Fibroblast of lung (primary cell): ENCODE data around the gene CCDC3. TPM values are rescaled to one million over a fixed set of nuclear protein-coding genes. Genes with fewer than 3 reads are reported as not detected.

Experiments used
- DNase-seq, 2 donors: peaks; one replicate each; pipeline versions ENCODE4 v3.0.0 to v3.0.0-alpha.2; 2010; ENCODE audit warnings: low read depth in 2 of 2
- H2AFZ ChIP-seq: 2 replicates; pipeline ENCODE4 v1.5.1; 2012; ENCODE audit warnings: low read length, control low read depth, inconsistent platforms
- H3K27ac ChIP-seq: 2 replicates; pipeline ENCODE4 v1.5.1; 2011; ENCODE audit warnings: low read length, control low read depth; ENCODE audit not compliant: insufficient read depth
- H3K27me3 ChIP-seq: 2 replicates; pipeline ENCODE4 v1.5.1; 2011; ENCODE audit warnings: mild to moderate bottlenecking, low read length; ENCODE audit not compliant: control insufficient read depth, insufficient read depth
- H3K36me3 ChIP-seq: 2 replicates; pipeline ENCODE4 v1.5.1; 2011; ENCODE audit warnings: low read length; ENCODE audit not compliant: control insufficient read depth, insufficient read depth
- H3K4me1 ChIP-seq: 2 replicates; pipeline ENCODE4 v1.5.1; 2011; ENCODE audit warnings: low read length; ENCODE audit not compliant: control insufficient read depth, insufficient read depth; ENCODE audit errors: extremely low read depth
- H3K4me2 ChIP-seq: 2 replicates; pipeline ENCODE4 v1.5.1; 2011; ENCODE audit warnings: low read length, control low read depth; ENCODE audit not compliant: insufficient read depth; ENCODE audit errors: extremely low read depth
- H3K4me3 ChIP-seq, 4 experiments: fragments of 200-600 bp in 1 of 4; sonication (generic) in 1 of 4; replicated peaks in 1 of 4; 2 replicates each; pipeline ENCODE4 v1.5.1; 2011 to 2016; ENCODE audit warnings: low read length in 4 of 4, low read depth in 3 of 4, mild to moderate bottlenecking in 3 of 4, control low read depth in 2 of 4, inconsistent platforms in 1 of 4, mixed read lengths in 1 of 4; ENCODE audit not compliant: insufficient read depth in 1 of 4; ENCODE audit errors: control extremely low read depth in 1 of 4
- H3K79me2 ChIP-seq: 2 replicates; pipeline ENCODE4 v1.5.1; 2012; ENCODE audit warnings: mild to moderate bottlenecking, low read length, inconsistent platforms; ENCODE audit not compliant: control insufficient read depth, insufficient read depth
- H3K9ac ChIP-seq: 2 replicates; pipeline ENCODE4 v1.5.1; 2011; ENCODE audit warnings: mild to moderate bottlenecking, low read length, control low read depth; ENCODE audit not compliant: insufficient read depth
- H3K9me3 ChIP-seq: 2 replicates; pipeline ENCODE4 v1.5.1; 2012; ENCODE audit warnings: low read depth, low read length; ENCODE audit not compliant: control insufficient read depth, insufficient read depth
- H4K20me1 ChIP-seq: 2 replicates; pipeline ENCODE4 v1.5.1; 2011; ENCODE audit warnings: low read length; ENCODE audit not compliant: control insufficient read depth, insufficient read depth; ENCODE audit errors: extremely low read depth
- EZH2 ChIP-seq: IDR thresholded peaks from 2 replicates; pipeline ENCODE4 v1.5.1; 2012; ENCODE audit warnings: low read length, control low read depth, mild to moderate bottlenecking; ENCODE audit errors: missing control alignments
- polyA plus RNA-seq, 2 donors: library from polyadenylated mRNA; depleted of rRNA in 1 of 2; stranded (reverse) in 1 of 2; unstranded in 1 of 2; fragments of >200 nt; gene quantifications; 2 replicates each; pipeline ENCODE4 v1.2.1, GENCODE V29; 2011 to 2012; ENCODE audit warnings: missing spikeins in 1 of 2
- total RNA-seq: library from RNA; depleted of rRNA; stranded (reverse); fragments of >200 nt; gene quantifications from 2 replicates; pipeline ENCODE4 v1.2.1, GENCODE V29; 2014
- TF ChIP-seq, protein P1 (sequence below), 2 donors: IDR thresholded peaks in 1 of 2; conservative IDR thresholded peaks in 1 of 2; 1 replicate in 1 of 2; 2 replicates in 1 of 2; pipeline ENCODE4 v1.5.1; 2011 to 2012; ENCODE audit warnings: low read length in 2 of 2, control low read depth in 1 of 2, inconsistent platforms in 1 of 2, low read depth in 1 of 2, mild to moderate bottlenecking in 1 of 2

Gene CCDC3
- total and polyA plus RNA-seq, 2 donors (not counting 1 experiment from before 2014, with no cell fraction given), result 0.33 to 0.65 TPM

DNA sequence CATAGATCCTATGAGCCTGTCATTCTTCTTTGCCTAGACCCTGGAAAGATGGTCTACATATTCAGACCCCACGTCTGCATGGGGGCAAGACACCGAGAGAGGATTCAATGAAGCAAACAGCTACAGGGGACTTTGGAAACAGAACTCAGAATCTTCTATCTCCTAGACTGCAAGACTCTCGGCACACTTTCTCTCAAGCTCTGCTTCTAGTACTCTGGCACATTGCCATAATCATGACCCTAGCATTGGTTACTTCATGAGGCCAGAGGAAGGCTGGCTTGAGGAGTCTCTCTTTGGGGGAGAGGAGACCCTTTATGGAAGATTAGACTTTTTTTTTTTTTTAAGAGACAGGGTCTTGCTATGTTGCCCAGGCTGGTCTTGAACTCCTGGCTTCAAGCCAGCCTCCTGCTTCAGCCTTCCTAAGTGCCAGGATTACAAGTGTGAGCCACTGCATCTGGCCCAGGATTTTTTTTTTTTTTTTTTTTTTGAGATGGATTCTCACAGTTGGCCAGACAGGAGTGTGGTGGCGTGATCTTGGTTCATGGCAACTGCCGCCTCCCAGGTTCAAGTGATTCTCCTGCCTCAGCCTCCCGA is 20.7 kb downstream of the CCDC3 start:
- TF ChIP-seq EZH2, result no peak
- TF ChIP-seq, protein P1, sequence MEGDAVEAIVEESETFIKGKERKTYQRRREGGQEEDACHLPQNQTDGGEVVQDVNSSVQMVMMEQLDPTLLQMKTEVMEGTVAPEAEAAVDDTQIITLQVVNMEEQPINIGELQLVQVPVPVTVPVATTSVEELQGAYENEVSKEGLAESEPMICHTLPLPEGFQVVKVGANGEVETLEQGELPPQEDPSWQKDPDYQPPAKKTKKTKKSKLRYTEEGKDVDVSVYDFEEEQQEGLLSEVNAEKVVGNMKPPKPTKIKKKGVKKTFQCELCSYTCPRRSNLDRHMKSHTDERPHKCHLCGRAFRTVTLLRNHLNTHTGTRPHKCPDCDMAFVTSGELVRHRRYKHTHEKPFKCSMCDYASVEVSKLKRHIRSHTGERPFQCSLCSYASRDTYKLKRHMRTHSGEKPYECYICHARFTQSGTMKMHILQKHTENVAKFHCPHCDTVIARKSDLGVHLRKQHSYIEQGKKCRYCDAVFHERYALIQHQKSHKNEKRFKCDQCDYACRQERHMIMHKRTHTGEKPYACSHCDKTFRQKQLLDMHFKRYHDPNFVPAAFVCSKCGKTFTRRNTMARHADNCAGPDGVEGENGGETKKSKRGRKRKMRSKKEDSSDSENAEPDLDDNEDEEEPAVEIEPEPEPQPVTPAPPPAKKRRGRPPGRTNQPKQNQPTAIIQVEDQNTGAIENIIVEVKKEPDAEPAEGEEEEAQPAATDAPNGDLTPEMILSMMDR (conservative IDR thresholded peaks at IDR 0.05 in 1 of 2, IDR thresholded peaks at IDR 0.05 in 1 of 2; ENCODE audit: low read depth in 1 of 2, low read length in 2 of 2), result no peak
- no peaks in the 10 kb centered on the region for H3K79me2 ChIP-seq
- no peak overlapping the region for H3K27ac ChIP-seq
- no peaks in the 10 kb centered on the region for H4K20me1 ChIP-seq
- H2AFZ ChIP-seq, result no peak overlapping the region
- H3K27me3 ChIP-seq, result no peaks in the 10 kb centered on the region
- no peak overlapping the region for H3K4me3 ChIP-seq
- no peaks in the 10 kb centered on the region for H3K4me1 ChIP-seq
- no peaks in the 10 kb centered on the region for H3K9me3 ChIP-seq
- no peaks in the 10 kb centered on the region for H3K36me3 ChIP-seq
- no peak for DNase-seq
- no peak overlapping the region for H3K4me2 ChIP-seq
- H3K9ac ChIP-seq, result no peak overlapping the region

DNA sequence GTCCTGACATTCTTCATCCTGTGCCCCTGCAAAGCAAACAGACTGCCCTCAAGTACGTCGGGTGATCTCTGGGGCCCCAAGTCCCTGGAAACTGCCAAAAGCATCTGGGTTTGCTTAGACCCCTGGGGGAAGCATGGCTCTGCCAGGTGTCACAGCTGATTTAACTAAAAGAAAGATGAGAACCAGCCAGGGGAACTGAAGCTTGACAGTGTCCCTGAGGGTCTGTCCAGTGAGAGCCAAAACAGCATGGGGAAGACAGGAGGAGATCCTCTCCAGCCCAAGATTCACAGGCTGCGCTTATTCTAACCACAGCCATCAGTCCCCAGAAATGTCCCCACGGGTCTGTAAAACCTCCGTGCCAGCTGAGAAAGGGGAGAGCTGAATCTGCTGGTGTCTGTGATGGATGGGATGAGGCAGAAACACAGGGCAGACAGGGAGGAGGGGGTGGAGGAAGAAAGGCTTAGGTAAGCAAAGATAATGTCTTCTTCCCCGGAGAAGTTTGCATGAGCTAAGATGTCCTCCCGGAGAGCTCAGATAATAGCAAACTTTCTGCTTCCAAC is 21.3 kb downstream of the CCDC3 start:
- H3K4me2 ChIP-seq, result no peak overlapping the region
- H3K4me1 ChIP-seq, result no peaks in the 10 kb centered on the region
- no peak for DNase-seq
- H3K27ac ChIP-seq, result no peak overlapping the region
- H3K27me3 ChIP-seq, result no peaks in the 10 kb centered on the region
- no peak for TF ChIP-seq EZH2
- TF ChIP-seq, protein P1 (conservative IDR thresholded peaks at IDR 0.05 in 1 of 2, IDR thresholded peaks at IDR 0.05 in 1 of 2; ENCODE audit: low read depth in 1 of 2, low read length in 2 of 2), result no peak
- H4K20me1 ChIP-seq, result no peaks in the 10 kb centered on the region
- no peaks in the 10 kb centered on the region for H3K79me2 ChIP-seq
- H3K36me3 ChIP-seq, result no peaks in the 10 kb centered on the region
- no peak overlapping the region for H3K4me3 ChIP-seq
- no peak overlapping the region for H2AFZ ChIP-seq
- H3K9ac ChIP-seq, result no peak overlapping the region
- H3K9me3 ChIP-seq, result no peaks in the 10 kb centered on the region

- Histone ChIP-seq H4K20me1 (no peaks in the 10 kb centered on the region), H3K27me3 (no peaks in the 10 kb centered on the region), H3K4me3 (no peak overlapping the region), H3K9me3 (no peaks in the 10 kb centered on the region), H3K27ac (no peak overlapping the region), H3K9ac (no peak overlapping the region), H2AFZ (no peak overlapping the region), H3K4me1 (no peaks in the 10 kb centered on the region), H3K79me2 (no peaks in the 10 kb centered on the region), H3K4me2 (no peak overlapping the region), H3K36me3 (no peaks in the 10 kb centered on the region)
- DNase-seq, result no peak
- TF ChIP-seq, protein P1 (conservative IDR thresholded peaks at IDR 0.05 in 1 of 2, IDR thresholded peaks at IDR 0.05 in 1 of 2; ENCODE audit: low read depth in 1 of 2, low read length in 2 of 2), result no peak
- TF ChIP-seq EZH2, result no peak
Measured at GRCh38 chr10:12978891-12979290, 22.6 kb downstream of the CCDC3 start.
